GM10248 (cell line): Measurements from ENCODE around the gene CTRB1.
"Not testable (repeated sequence)": the region's sequence is repeated elsewhere in the genome, so short reads cannot be mapped to it uniquely, and the experiment has no call there.

Source experiments
- CTCF ChIA-PET: fragments of 300-600 bp; sonication (Branson Sonifier 250); formaldehyde crosslinking; extraction: SDS; loops from one replicate; lab custom pipeline; 2021; ENCODE audit warnings: antibody characterized with exemption; lab: Yijun Ruan, JAX
- POLR2A ChIA-PET: fragments of 350-650 bp; sonication (Branson Sonifier 250); formaldehyde crosslinking; extraction: SDS; loops from one replicate; lab custom pipeline; 2020; ENCODE audit warnings: antibody characterized with exemption; lab: Yijun Ruan, JAX
- DNase-seq: peaks from one replicate; pipeline ENCODE4 v3.0.0; 2012; ENCODE audit errors: extremely low spot score
- CTCF ChIP-seq: IDR thresholded peaks from 2 replicates; pipeline ENCODE4 v1.5.1; 2012; ENCODE audit warnings: mild to moderate bottlenecking, low read depth; ENCODE audit errors: extremely low read depth, missing control alignments, control extremely low read depth

Gene CTRB1

GRCh38 chr16:75271441-75272096 is 52.8 kb downstream of the CTRB1 start:
- peak; percentile 24 for DNase-seq
- POLR2A ChIA-PET: no interaction called here
- CTCF ChIA-PET: interaction anchor here (1.1 kb wide), 1 partner anchor 245 kb away, joined by 3 read pairs; no protein-coding TSS in a partner anchor
- TF ChIP-seq CTCF: no peak

- CTCF ChIA-PET: interaction anchor here (1.1 to 1.5 kb wide), 2 partner anchors 9 to 245 kb away, joined by 3 to 6 read pairs; no protein-coding TSS in a partner anchor
- TF ChIP-seq CTCF: no peak
- POLR2A ChIA-PET: no interaction called here
- peak; percentile 41 for DNase-seq
Measured at GRCh38 chr16:75272097-75272551, 53.3 kb downstream of the CTRB1 start.

- CTCF ChIA-PET: interaction anchor here (0.9 to 1.5 kb wide), 3 partner anchors 9 to 244 kb away, joined by 3 to 6 read pairs (median 3); no protein-coding TSS in a partner anchor
- DNase-seq, POLR2A ChIA-PET: not testable (repeated sequence)
Measured at GRCh38 chr16:75272629-75273028, 53.8 kb downstream of the CTRB1 start.

- ChIA-PET CTCF (interaction anchor here (0.9 to 1.6 kb wide), 3 partner anchors 8 to 40 kb away, joined by 3 to 6 read pairs (median 4); no protein-coding TSS in a partner anchor), POLR2A (no interaction called here)
- TF ChIP-seq CTCF: no peak
- no peak for DNase-seq
Measured at GRCh38 chr16:75273054-75273925, 54.5 kb downstream of the CTRB1 start.
